NCI-H345 treated with DMSO at 0.1 percent for 48 hours (cell line): ENCODE measurements around the gene SNCG.
A peak's percentile ranks its signal among the peaks of the same experiment; 100 is the strongest.
"Not testable (repeated sequence)": the region's sequence is repeated elsewhere in the genome, so short reads cannot be mapped to it uniquely, and the experiment has no call there.

Experiments used
- DNase-seq: peaks from one replicate; lab custom pipeline; 2025; ENCODE audit not compliant: unreplicated experiment; lab: John Stamatoyannopoulos, UW

SNCG gene

GRCh38 chr10:86944907-86945306 is 13.5 kb upstream of the SNCG start:
- no peak for DNase-seq

GRCh38 chr10:86945361-86946212 is 12.8 kb upstream of the SNCG start:
- no peak for DNase-seq

GRCh38 chr10:86946213-86947155 is 11.9 kb upstream of the SNCG start:
- DNase-seq: peak; percentile 15

GRCh38 chr10:86947806-86948205 is 10.6 kb upstream of the SNCG start:
- not testable (repeated sequence) for DNase-seq

GRCh38 chr10:86950349-86950748 is 8.1 kb upstream of the SNCG start:
- DNase-seq: no peak

- no peak for DNase-seq
Measured at GRCh38 chr10:86951184-86951761, 7.1 kb upstream of the SNCG start.

- DNase-seq: no peak
Measured at GRCh38 chr10:86952106-86952505, 6.3 kb upstream of the SNCG start.

- not testable (repeated sequence) for DNase-seq
Measured at GRCh38 chr10:86952697-86953096, 5.7 kb upstream of the SNCG start.

- DNase-seq: no peak
Measured at GRCh38 chr10:86953747-86954680, 4.4 kb upstream of the SNCG start.

- DNase-seq: no peak
Measured at GRCh38 chr10:86954681-86955500, 3.5 kb upstream of the SNCG start.

- no peak for DNase-seq
Measured at GRCh38 chr10:86955501-86956194, 2.8 kb upstream of the SNCG start.

GRCh38 chr10:86956195-86956847 is 2.1 kb upstream of the SNCG start:
- DNase-seq: no peak

GRCh38 chr10:86956848-86957448 is 1.5 kb upstream of the SNCG start:
- no peak for DNase-seq

- DNase-seq: no peak
Measured at GRCh38 chr10:86957471-86958115, 806 bp upstream of the SNCG start, which contains the start of gene MMRN2. Gene MMRN2 (minus strand): TSS chr10:86957615. CDS start chr10:86957541, 74 bp downstream.

- no peak for DNase-seq
Measured at GRCh38 chr10:86958901-86959736, 720 bp downstream of the SNCG start.

- no peak for DNase-seq
Measured at GRCh38 chr10:86959737-86960002, 1.3 kb downstream of the SNCG start.
